ENCODE measurements around the gene RELCH. TPM values are rescaled to one million over a fixed set of nuclear protein-coding genes. Genes with fewer than 3 reads are reported as not detected.

RELCH gene
- total and polyA plus RNA-seq, 7 donors, result 3.5 to 13.4 (median 9.8) TPM

DNA sequence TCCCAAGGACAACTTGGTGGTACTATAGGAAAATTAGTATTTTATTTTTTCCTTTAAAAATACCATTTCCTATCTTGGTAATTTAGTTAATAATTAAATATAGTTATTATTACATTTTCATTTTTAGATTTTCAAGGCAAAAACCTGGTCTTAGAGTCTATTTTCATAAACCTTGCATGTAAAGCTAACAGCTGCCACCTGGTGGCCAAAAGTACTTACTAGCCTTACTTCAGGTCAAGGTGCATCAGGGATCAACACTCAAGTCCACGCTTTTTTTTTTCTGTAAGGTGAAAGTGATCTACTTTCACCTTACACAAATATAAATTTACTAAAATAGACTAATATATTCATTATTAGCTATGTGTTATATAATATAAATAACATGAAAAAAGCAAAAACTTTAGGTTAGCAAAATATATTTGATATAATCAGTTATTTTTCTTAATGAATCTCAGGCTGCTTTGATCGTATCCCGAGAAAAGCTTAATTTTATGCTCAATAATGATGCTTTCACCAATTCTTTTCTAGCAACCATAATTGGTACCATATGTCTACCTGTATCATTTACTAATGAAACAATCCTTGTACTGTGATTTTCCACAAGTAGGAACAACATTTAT lies 62.5 kb downstream of the RELCH start:
- 75 to 84% (median 75%) methylated on average over 3 of the region's 3 CpGs for WGBS, 3 donors
- peak; percentile 33 to 53 for DNase-seq
- TF ChIP-seq, protein P1, sequence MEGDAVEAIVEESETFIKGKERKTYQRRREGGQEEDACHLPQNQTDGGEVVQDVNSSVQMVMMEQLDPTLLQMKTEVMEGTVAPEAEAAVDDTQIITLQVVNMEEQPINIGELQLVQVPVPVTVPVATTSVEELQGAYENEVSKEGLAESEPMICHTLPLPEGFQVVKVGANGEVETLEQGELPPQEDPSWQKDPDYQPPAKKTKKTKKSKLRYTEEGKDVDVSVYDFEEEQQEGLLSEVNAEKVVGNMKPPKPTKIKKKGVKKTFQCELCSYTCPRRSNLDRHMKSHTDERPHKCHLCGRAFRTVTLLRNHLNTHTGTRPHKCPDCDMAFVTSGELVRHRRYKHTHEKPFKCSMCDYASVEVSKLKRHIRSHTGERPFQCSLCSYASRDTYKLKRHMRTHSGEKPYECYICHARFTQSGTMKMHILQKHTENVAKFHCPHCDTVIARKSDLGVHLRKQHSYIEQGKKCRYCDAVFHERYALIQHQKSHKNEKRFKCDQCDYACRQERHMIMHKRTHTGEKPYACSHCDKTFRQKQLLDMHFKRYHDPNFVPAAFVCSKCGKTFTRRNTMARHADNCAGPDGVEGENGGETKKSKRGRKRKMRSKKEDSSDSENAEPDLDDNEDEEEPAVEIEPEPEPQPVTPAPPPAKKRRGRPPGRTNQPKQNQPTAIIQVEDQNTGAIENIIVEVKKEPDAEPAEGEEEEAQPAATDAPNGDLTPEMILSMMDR (IDR thresholded peaks at IDR 0.05), result peak; percentile 86

GRCh38 chr18:62250475-62250874 lies 63.4 kb downstream of the RELCH start:
- Histone ChIP-seq H3K27me3 (ENCODE audit: insufficient read depth in 3 of 3, low read length in 2 of 3) (no peaks in the 10 kb centered on the region), H3K4me1 (no peaks in the 10 kb centered on the region), H3K27ac (no peak overlapping the region), H3K4me3 (no peak overlapping the region), H3K9me3 (no peaks in the 10 kb centered on the region), H3K36me3 (ENCODE audit: insufficient read depth in 1 of 2, low read depth in 1 of 2) (peaks cover 0 to 50% of the 10 kb centered on the region in 2 donors)
- TF ChIP-seq, protein P1 (IDR thresholded peaks at IDR 0.05), result no peak
- ATAC-seq (no peak), DNase-seq (no peak)
- intact Hi-C loops (cut with DNase I), result loop anchor here in 1 of 2 donors (1.0 to 10.0 kb wide), 2 partner anchors 69 to 314 kb away; no protein-coding TSS in a partner anchor
- WGBS, 3 donors, result 84 to 92% (median 87%) methylated on average over 2 of the region's 2 CpGs

More for the DNA sequence above, 62.5 kb downstream of the RELCH start:
- intact Hi-C loops (cut with DNase I), result loop anchor here (1.0 to 10.0 kb wide), 3 partner anchors 62 to 315 kb away; partner anchors contain the start of genes PIGN (in 1 of the 2) and RELCH (in 1 of the 2)
- ATAC-seq, result peak in 2 of 4 donors; percentile 62 to 73
- no peaks in the 10 kb centered on the region for H3K27me3 ChIP-seq (ENCODE audit: insufficient read depth in 3 of 3, low read length in 2 of 3)
- no peak overlapping the region for H3K4me3 ChIP-seq
- peaks cover 0 to 51% of the 10 kb centered on the region in 2 donors for H3K36me3 ChIP-seq (ENCODE audit: insufficient read depth in 1 of 2, low read depth in 1 of 2)
- no peak overlapping the region for H3K27ac ChIP-seq
- no peaks in the 10 kb centered on the region for H3K9me3 ChIP-seq
- H3K4me1 ChIP-seq, result no peaks in the 10 kb centered on the region

DNA sequence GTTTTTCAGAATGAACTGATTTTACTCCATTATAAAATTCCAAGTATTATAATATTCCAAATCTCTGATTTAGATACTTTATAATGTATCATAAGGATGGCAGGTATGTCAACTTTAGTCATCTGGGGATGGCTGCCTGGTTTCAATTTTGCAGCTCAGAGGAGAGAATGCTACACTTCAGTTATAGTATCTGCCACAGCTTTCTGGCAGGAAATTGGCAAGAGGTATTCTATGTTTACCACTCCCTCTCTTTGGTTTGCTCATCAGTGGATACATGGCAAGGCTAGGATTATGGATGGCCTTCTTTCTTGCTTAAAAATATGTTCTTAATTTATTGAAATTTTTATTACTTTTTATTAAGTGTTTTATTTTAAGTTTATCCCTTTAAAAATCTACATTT lies 71.0 kb downstream of the RELCH start:
- peaks cover 5 to 86% of the 10 kb centered on the region in 2 donors for H3K36me3 ChIP-seq (ENCODE audit: insufficient read depth in 1 of 2, low read depth in 1 of 2)
- no peak for ATAC-seq
- H3K27me3 ChIP-seq (ENCODE audit: insufficient read depth in 3 of 3, low read length in 2 of 3), result no peaks in the 10 kb centered on the region
- no peaks in the 10 kb centered on the region for H3K4me1 ChIP-seq
- DNase-seq, result no peak
- no peak overlapping the region for H3K27ac ChIP-seq
- no peaks in the 10 kb centered on the region for H3K9me3 ChIP-seq
- TF ChIP-seq, protein P1 (IDR thresholded peaks at IDR 0.05), result no peak
- intact Hi-C loops (cut with DNase I), result loop anchor here in 1 of 2 donors (10.0 kb wide), 1 partner anchor 307 kb away; no protein-coding TSS in a partner anchor
- no peak overlapping the region for H3K4me3 ChIP-seq

DNA sequence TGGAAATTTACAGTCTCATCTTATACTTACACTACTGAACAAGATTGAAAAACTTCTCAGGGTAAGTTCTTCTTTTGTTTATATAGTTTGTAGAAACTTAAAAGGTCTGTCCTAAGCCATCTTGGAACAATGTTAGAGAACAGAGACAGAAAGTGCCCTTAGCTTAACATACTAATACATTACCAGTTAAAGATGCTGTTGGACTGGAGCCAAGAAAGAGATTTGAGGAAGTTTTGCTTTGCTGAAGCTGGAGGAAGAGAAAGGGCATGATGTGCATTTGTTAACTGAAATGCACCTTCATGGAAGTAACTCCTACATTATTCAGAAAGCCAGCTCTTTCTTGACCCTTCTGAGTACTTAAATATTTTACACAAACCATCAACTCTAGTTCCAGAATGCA lies 71.6 kb downstream of the RELCH start:
- ATAC-seq, result no peak
- Histone ChIP-seq H3K27ac (no peak overlapping the region), H3K4me1 (no peaks in the 10 kb centered on the region), H3K4me3 (no peak overlapping the region), H3K36me3 (ENCODE audit: insufficient read depth in 1 of 2, low read depth in 1 of 2) (peaks cover 5 to 88% of the 10 kb centered on the region in 2 donors), H3K9me3 (no peaks in the 10 kb centered on the region), H3K27me3 (ENCODE audit: insufficient read depth in 3 of 3, low read length in 2 of 3) (no peaks in the 10 kb centered on the region)
- TF ChIP-seq, protein P1 (IDR thresholded peaks at IDR 0.05), result no peak
- DNase-seq, result no peak
- intact Hi-C loops (cut with DNase I), result loop anchor here in 1 of 2 donors (10.0 kb wide), 1 partner anchor 306 kb away; no protein-coding TSS in a partner anchor

Measured in psoas muscle (tissue), 8 donors.